HG02840 (cell line): ENCODE measurements around the gene CES2.
"Not testable (repeated sequence)": the region's sequence is repeated elsewhere in the genome, so short reads cannot be mapped to it uniquely, and the experiment has no call there.

Source experiments
- ATAC-seq: cut with Tn5 transposase; IDR thresholded peaks from one replicate; pipeline ENCODE4 v1.9.1; 2021; ENCODE audit warnings: mild to moderate bottlenecking, moderate library complexity, moderate number of reproducible peaks; ENCODE audit not compliant: unreplicated experiment, low FRiP score

CES2 gene

DNA sequence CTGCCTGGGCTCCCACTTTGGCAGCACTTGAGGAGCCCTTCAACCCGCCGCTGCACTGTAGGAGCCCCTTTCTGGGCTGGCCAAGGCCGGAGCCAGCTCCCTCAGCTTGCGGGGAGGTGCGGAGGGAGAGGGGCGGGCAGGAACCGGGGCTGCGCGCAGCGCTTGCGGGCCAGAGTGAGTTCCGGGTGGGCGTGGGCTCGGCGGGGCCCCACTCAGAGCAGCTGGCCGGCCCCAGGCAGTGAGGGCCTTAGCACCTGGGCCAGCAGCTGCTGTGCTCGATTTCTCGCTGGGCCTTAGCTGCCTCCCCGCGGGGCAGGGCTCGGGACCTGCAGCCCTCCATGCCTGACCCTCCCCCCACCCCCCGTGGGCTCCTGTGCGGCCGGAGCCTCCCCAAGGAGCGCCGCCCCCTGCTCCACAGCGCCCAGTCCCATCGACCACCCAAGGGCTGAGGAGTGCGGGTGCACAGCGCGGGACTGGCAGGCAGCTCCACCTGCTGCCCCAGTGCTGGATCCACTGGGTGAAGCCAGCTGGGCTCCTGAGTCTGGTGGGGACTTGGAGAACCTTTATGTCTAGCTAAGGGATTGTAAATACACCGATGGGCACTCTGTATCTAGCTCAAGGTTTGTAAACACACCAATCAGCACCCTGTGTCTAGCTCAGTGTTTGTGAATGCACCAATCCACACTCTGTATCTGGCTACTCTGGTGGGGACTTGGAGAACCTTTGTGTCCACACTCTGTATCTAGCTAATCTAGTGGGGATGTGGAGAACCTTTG, 39.0 kb downstream of the CES2 start:
- not testable (repeated sequence) for ATAC-seq

DNA sequence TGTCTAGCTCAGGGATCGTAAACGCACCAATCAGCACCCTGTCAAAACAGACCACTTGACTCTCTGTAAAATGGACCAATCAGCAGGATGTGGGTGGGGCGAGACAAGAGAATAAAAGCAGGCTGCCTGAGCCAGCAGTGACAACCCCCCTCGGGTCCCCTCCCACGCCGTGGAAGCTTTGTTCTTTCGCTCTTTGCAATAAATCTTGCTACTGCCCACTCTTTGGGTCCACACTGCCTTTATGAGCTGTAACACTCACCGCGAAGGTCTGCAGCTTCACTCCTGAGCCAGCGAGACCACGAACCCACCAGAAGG, 39.6 kb downstream of the CES2 start:
- ATAC-seq = not testable (repeated sequence)

- no peak for ATAC-seq
Observed at GRCh38 chr16:66975302-66975893, 40.1 kb downstream of the CES2 start.

- ATAC-seq = no peak
Observed at GRCh38 chr16:66976746-66977145, 41.4 kb downstream of the CES2 start.

DNA sequence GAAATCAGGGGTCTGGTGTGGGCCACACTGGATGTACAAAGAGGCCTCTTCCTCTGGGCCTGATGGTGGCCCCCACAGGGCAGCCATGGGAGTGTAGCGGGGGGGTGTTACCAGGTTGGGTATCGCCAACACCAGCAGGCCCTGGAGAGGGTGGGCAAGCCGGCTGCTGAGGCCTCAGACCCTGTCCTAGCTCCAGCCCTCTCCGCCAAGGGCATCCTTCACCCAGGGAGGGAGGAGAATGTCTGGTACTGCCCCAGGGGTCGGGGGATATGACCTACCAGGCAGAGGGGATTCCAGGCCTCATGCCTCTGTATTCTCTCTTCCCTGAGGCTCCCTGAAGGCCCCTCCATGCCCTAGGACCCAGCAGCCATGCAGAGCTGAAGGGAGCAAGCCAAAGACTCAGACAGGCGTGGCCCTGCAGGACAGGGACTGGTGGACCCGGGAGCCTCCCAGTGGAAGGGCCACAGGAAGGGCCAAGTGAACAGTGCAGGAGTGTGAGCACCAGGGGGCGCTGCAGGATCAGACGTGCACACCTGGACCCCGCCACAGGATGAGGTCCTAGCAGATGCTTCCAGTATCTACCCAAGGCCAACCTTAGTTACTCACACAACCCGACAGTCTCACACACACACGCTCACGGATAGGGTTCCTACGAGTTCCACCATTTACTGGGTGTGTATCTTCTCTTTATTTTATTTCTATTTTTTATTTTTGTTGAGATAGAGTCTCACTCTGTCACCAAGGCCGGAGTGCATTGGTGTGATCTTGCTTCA, 42.2 kb downstream of the CES2 start:
- no peak for ATAC-seq

DNA sequence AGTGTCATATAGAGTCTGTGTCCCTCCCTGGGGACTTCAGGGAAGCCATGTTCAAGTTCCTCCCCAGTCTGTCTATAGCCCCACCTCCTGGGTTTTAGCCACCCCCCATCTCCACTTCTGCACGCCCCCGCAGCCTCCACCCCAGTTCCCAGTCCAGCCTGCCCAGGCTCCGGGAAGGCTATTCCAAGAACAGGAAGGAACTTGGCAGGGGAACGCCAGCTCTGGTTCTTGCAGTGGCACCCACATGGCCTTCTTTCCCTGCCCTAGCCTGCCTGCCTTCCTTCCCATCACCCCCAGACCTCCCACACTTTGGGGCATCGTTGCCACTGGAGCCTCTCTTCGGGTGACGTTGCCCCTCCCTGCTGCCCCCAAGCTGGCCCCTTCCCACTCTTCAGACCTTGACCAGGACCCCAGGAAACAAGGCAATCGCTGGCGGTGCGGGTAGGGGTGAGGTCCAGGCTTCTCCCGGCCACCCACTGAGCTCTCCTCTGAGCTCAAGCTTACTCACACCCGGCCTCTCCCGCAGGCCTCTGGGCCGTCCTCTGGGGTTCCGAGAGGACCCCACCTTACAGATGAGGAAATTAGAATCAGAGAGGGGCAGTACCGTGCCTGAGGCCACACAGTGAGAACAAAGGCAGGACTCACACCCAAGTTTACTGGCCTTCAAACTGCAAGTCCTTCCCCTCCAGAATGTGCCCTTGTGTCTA, 43.8 kb downstream of the CES2 start:
- no peak for ATAC-seq

GRCh38 chr16:66983033-66983432, 47.7 kb downstream of the CES2 start:
- ATAC-seq = no peak

DNA sequence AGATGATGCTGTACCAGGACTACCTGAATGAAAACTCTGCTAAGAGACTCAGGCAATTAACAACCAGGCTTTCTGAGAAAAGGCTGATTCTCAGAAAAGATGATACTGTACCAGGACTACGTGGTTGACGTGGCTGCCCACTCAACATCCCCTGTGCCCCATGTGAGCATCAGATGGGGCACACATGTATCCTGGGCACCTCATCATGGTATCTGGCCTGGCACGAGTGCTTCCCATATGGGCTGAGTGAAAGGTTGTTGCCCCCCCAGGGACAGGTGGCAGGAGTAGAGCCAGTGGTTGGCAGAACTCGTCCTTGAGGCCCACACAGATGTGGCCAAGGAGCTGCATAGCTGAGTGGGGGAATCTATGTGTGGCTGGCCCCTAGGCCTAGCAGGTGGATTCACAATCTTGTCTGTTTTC, 49.6 kb downstream of the CES2 start:
- ATAC-seq = no peak

DNA sequence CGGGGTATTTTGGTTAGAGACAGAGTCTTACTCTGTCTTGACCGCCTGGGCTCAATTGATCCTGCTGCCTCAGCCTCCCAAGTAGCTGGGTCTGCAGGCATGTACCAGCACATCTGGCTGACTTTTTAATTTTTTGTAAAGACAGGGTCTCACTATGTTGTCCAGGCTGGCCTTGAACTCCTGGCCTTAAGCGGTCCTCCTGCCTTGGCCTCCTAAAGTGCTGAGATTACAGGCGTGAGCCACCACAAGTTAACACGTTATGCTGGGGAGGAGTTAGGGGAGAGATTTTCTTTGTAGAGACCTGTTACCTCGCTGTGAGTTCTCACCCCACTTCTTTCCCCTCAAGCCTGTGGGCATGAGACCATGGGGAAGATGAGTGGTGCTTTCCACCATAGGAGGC, 51.2 kb downstream of the CES2 start:
- no peak for ATAC-seq

- no peak for ATAC-seq
Observed at GRCh38 chr16:66988197-66988788, 53.0 kb downstream of the CES2 start, which contains the start of gene CES4A. CES4A (plus strand) TSS chr16:66988589; CDS start chr16:66988773, 184 bp downstream.

DNA sequence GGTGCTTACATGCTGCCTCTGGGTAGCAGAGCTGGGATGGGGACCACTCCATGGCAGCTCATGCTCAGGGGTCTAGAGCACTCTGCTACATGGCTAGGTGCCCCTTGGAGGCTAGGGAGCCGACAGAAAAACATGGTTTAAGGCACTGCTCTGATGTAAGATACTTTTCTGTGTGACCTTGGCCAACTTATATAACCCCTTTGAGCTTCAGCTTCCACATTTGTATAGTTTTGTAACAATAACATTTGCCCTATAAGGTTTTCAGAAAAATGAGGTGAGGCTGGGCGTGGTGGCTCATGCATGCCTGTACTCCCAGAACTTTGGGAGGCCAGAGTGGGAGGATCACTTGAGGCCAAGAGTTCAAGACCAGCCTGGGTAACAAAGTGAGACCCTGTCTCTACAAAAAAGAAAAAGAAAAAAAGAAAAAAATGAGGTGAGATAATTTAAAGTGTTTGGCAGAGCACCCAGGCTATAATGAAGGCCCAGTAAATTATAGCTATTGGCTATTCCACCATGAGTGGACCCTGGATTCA, 56.3 kb downstream of the CES2 start:
- no peak for ATAC-seq

GRCh38 chr16:66993558-66993957, 58.2 kb downstream of the CES2 start:
- ATAC-seq = not testable (repeated sequence)
